DOHH2 (cell line): ENCODE measurements around the gene SLC25A14.

Source experiments
- EZH2phosphoT487 ChIP-seq: fragments of 200-600 bp; sonication (generic); IDR thresholded peaks from 2 replicates; pipeline ENCODE4 v1.6.1; 2017; ENCODE audit warnings: borderline replicate concordance, mild to moderate bottlenecking, antibody characterized with exemption, low read length, moderate library complexity, mixed read lengths
- TF ChIP-seq, protein P1 (sequence below): fragments of 200-600 bp; sonication (generic); IDR thresholded peaks from one replicate; pipeline ENCODE4 v1.5.1; 2014; ENCODE audit warnings: antibody characterized with exemption, mild to moderate bottlenecking, low read depth, low read length; ENCODE audit not compliant: poor library complexity, severe bottlenecking

DNA sequence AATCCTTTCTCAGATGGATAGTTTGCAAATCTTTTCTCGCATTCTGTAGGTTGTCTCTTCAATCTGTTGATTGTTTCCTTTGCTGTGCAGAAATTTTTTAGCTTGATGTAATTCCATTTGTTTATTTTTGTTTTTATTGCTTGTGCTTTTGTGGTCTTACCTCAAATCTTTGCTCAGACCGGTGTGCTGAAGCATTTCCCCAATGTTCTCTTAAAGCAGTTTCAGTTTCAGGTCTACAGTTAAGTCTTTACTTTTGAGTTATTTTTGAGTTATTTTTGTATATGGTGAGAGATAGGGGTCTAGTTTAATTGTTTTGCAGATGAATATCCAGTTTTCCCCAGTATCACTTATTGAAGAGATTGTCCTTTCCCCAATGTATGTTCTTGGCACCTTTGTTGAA is 18.2 kb upstream of the SLC25A14 start:
- TF ChIP-seq, protein P1, sequence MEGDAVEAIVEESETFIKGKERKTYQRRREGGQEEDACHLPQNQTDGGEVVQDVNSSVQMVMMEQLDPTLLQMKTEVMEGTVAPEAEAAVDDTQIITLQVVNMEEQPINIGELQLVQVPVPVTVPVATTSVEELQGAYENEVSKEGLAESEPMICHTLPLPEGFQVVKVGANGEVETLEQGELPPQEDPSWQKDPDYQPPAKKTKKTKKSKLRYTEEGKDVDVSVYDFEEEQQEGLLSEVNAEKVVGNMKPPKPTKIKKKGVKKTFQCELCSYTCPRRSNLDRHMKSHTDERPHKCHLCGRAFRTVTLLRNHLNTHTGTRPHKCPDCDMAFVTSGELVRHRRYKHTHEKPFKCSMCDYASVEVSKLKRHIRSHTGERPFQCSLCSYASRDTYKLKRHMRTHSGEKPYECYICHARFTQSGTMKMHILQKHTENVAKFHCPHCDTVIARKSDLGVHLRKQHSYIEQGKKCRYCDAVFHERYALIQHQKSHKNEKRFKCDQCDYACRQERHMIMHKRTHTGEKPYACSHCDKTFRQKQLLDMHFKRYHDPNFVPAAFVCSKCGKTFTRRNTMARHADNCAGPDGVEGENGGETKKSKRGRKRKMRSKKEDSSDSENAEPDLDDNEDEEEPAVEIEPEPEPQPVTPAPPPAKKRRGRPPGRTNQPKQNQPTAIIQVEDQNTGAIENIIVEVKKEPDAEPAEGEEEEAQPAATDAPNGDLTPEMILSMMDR, result no peak
- no peak for TF ChIP-seq EZH2phosphoT487
